Activated T-helper 1 cell treated with anti-CD3 and anti-CD28 coated beads, Interleukin-12 subunit alpha, Interleukin-12 subunit beta, Interleukin-2, Interleukin-4 antibody, amounts not matched to agents 30 ng/mL and 10 ng/mL and 1 ng/mL, durations not matched to agents 14 hours and 24 hours and 36 hours (primary cell): Measurements from ENCODE around the gene EPN1. TPM values are rescaled to one million over a fixed set of nuclear protein-coding genes. Genes with fewer than 3 reads are reported as not detected.

Source experiments
- DNase-seq: peaks from one replicate; pipeline ENCODE4 v3.0.0; 2021; ENCODE audit warnings: low spot score
- H3K27ac Mint-ChIP-seq: one replicate; pipeline ENCODE4 v1.8.0; 2021; ENCODE audit warnings: mild to moderate bottlenecking, mixed read lengths
- H3K27me3 Mint-ChIP-seq: one replicate; pipeline ENCODE4 v1.8.0; 2022; ENCODE audit warnings: mild to moderate bottlenecking, moderate library complexity, mixed read lengths; ENCODE audit not compliant: insufficient read depth
- H3K36me3 Mint-ChIP-seq: one replicate; pipeline ENCODE4 v1.8.0; 2021; ENCODE audit warnings: low read depth, mixed read lengths
- H3K4me1 Mint-ChIP-seq: one replicate; pipeline ENCODE4 v1.8.0; 2021; ENCODE audit warnings: low read depth, mixed read lengths
- H3K4me3 Mint-ChIP-seq: one replicate; pipeline ENCODE4 v1.8.0; 2021; ENCODE audit warnings: mild to moderate bottlenecking, moderate library complexity, mixed read lengths
- H3K9me3 Mint-ChIP-seq: one replicate; pipeline ENCODE4 v1.8.0; 2021; ENCODE audit warnings: mixed read lengths
- intact Hi-C: fragments of 100-400 bp; cut with micrococcal nuclease; formaldehyde crosslinking; loops from one replicate; pipeline ENCODE4 v1.15.1; 2024
- total RNA-seq: library from RNA; stranded (reverse); gene quantifications from 2 replicates; pipeline ENCODE4 v1.2.3, GENCODE V29; 2022

The EPN1 gene
- total RNA-seq, 1 donor from 2014 or later, result 48.3 TPM

DNA sequence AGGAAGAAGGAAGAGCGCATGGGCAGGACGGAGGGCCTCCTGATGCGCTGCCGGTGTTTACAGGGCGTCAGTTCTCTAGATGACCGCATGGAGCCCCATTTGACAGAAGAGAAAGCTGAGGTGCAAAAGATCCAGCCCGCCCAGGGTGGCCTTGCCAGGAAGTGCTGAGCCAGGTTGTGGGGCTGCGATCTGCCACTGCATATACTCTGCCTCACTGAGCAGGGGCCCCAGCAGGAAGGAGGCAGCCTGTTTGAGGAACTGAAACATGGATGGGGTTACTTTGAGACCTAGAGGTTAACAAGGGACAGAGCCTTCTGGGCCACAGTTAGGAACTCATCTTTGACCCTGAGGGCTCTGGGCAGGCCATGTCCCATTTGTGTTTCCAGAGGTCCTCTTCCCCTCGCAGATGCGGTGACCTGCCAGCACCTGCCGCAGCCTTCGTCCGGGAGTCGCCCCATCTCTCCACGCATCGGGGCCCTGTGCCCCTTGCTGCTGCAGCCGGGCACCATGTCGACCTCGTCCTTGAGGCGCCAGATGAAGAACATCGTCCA is 3.2 kb downstream of the EPN1 start:
- intact Hi-C loops, result loop anchor here (5.0 kb wide), 1 partner anchor 444 kb away; the partner anchor contains the start of gene ZNF787
- H3K27me3 Mint-ChIP-seq, result no peaks in the 10 kb centered on the region
- no peak overlapping the region for H3K4me3 Mint-ChIP-seq
- peaks cover 39% of the 10 kb centered on the region for H3K36me3 Mint-ChIP-seq
- H3K9me3 Mint-ChIP-seq, result no peaks in the 10 kb centered on the region
- peaks cover 37% of the 10 kb centered on the region for H3K4me1 Mint-ChIP-seq
- H3K27ac Mint-ChIP-seq, result no peak overlapping the region
- no peak for DNase-seq

DNA sequence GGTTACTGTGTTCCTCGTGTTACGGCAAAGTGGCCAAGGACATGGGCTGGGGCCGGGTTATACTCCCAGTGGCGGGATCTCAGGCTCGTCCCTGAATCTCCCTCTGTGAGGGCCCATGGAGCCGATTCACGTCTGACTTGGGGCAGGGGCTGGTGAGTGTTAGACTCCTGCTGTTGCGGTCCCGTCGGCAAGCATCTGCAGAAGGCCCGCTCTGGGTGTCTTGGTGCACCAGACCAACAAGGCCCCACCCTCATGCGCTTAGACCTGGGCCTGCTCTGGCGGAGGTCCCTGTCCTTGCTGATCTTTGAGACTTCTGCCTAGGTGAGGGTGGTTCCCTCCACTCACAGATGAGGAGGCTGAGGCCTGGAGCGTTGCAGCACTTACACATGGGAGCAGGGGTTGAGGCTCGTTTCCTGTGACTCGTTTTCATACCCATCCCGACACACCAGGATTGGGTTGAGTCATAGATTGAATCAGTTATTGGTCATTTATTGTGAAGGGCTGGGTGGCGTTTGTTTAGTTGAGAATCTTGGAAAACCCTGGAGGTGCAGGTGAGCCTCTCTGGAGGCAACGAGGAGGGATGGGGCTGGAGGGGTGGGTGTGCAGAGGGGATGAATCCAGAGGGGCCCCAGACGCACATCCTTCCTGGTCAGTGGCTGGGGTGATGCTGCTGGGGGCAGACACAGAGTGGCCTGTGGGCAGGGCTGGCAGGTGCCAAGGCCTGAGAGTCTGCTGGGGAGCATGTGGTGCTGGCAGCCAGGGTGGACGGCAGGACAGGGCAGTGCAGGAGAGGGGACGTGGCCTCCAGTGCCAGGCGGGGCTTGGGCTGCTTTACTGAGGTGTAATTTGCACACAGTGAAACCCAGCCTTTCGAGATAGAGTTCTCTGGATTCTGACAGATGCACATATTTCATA is 4.6 kb downstream of the EPN1 start:
- Mint-ChIP-seq H3K36me3 (peaks cover 32% of the 10 kb centered on the region), H3K4me1 (peaks cover 33% of the 10 kb centered on the region), H3K9me3 (no peaks in the 10 kb centered on the region), H3K27me3 (no peaks in the 10 kb centered on the region), H3K4me3 (no peak overlapping the region), H3K27ac (no peak overlapping the region)
- no peak for DNase-seq
- intact Hi-C loops, result loop anchor here (5.0 kb wide), 1 partner anchor 443 kb away; the partner anchor contains the start of gene ZNF787

DNA sequence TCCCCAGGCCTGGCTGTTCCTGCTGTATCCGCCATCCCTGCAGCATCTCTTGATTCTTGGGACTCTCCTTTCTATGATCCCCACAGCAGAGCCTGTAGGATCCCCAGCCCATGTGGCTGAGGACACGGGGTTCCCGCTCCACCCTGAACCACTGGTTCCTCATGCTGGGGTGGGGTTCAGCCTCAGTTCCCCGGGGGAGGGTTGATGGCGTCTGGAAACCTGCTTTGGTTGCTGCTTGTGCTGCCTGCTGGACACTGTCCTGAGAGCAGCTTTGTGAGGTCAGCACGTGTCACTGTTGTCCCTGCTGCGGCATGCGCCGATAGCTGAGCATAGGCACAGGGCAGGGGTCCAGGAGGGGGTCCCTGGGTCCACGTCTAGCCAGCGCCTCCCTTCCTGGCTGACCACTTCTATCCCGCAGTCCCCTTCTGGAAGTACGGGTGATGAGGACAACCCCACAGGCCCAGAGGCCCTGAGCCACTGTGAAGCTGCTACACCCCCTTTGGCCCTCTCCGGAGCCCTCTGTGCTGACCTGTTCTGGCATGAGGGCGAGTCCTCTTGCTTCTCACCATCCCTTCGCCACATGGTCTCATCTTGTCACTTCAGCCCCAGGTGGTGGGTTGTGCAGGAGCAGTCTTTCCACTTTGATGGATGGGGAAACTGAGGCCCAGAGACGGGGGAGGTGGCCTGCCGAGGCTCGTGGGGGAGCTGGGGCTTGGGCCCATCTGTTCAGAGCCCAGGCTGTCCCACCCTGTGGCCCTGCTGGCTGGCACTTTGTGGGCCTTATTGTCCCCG is 5.5 kb downstream of the EPN1 start:
- H3K27me3 Mint-ChIP-seq, result no peaks in the 10 kb centered on the region

DNA sequence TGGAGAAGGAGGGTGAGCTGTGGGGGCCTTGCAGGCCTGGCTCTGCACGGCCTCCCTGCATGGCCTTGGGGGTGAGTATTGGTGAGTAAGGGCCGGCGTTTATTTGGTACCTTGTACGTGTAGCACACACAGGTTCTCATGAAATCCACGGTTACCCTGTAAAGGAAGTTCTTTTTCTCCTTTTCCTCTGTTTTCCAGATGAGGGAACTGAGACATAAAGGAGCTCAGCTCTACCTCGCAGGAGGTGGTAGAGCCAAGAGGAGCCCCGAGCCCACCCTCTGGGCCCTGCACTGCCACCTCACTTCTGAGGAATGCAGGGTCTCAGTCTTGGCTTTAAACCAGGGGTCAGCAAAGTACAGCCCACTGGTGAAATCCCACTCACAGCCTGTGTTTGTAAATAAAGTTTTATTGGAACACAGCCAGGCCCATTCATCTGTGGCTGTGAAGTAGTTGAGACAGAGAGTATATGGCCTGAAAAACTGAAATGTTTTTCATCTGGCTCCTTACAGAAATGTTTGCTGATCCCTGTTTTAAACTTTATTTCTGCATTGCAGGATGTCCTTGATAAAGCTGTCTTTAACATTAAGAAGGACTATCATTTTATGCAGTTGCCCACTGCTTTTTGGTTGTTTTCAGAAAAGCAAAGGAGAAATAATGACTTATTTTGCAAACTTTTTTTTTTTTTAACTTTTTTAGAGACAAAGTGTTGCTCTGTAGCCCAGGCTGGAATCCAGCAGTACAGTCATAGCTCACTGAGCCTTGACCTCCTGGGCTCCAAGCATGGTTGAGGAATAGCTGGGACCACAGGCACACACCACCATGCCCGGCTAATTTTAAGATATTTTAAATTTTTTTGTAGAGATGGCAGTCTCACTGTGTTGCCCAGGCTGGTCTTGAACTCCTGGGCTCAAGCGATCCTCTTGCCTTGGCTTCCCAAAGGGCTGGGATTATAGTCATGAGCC is 6.4 kb downstream of the EPN1 start:
- no peak for DNase-seq
- no peak overlapping the region for H3K27ac Mint-ChIP-seq
- H3K4me1 Mint-ChIP-seq, result peaks cover 23% of the 10 kb centered on the region
- H3K4me3 Mint-ChIP-seq, result no peak overlapping the region
- peaks cover 29% of the 10 kb centered on the region for H3K36me3 Mint-ChIP-seq
- H3K27me3 Mint-ChIP-seq, result no peaks in the 10 kb centered on the region
- intact Hi-C loops, result no loop called here
- H3K9me3 Mint-ChIP-seq, result no peaks in the 10 kb centered on the region

More for the DNA sequence above, 5.5 kb downstream of the EPN1 start:
- H3K4me3 Mint-ChIP-seq, result no peak overlapping the region
- H3K9me3 Mint-ChIP-seq, result no peaks in the 10 kb centered on the region
- intact Hi-C loops, result no loop called here
- no peak for DNase-seq
- no peak overlapping the region for H3K27ac Mint-ChIP-seq
- peaks cover 32% of the 10 kb centered on the region for H3K4me1 Mint-ChIP-seq
- peaks cover 31% of the 10 kb centered on the region for H3K36me3 Mint-ChIP-seq

DNA sequence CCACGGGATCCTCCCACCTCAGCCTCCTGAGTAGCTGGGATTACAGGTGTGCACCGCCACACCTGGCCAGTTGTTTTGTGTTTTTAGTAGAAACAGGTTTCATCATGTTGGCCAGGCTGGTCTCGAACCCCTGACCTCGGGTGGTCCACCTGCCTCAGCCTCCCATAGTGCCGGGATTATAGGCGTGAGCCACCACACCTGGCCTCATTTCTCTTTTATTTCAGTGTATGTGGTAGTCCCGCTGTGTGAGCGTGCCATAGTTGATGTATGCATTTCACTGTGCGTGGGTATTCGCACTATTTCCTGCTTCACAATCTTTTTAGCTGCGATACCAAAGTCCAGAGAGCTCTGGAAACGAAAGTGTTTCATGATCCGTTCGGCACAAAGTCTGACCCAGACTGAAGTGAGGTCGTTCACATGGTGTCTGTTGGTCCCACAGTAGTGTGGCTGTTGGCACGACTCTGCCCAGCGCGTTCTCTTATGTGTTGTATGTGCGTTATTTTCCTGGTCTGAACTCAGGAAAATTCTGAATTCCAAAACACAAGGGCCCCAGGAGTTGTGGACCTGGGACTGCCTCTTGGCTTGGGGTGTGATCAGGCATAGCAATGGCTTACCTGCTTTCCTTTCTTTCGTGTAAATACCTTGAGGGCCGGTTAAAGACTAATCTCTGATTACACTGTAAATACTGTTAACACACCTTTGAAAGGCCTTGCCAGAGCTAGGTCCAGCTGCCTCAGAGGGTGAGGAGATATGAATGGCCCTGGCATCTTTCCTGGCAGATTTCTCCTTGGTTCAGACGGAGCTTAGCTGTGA is 8.6 kb downstream of the EPN1 start:
- Mint-ChIP-seq H3K4me3 (no peak overlapping the region), H3K36me3 (peaks cover 16% of the 10 kb centered on the region), H3K4me1 (peaks cover 6% of the 10 kb centered on the region), H3K27ac (no peak overlapping the region), H3K9me3 (no peaks in the 10 kb centered on the region), H3K27me3 (no peaks in the 10 kb centered on the region)
- no peak for DNase-seq
- intact Hi-C loops, result no loop called here

DNA sequence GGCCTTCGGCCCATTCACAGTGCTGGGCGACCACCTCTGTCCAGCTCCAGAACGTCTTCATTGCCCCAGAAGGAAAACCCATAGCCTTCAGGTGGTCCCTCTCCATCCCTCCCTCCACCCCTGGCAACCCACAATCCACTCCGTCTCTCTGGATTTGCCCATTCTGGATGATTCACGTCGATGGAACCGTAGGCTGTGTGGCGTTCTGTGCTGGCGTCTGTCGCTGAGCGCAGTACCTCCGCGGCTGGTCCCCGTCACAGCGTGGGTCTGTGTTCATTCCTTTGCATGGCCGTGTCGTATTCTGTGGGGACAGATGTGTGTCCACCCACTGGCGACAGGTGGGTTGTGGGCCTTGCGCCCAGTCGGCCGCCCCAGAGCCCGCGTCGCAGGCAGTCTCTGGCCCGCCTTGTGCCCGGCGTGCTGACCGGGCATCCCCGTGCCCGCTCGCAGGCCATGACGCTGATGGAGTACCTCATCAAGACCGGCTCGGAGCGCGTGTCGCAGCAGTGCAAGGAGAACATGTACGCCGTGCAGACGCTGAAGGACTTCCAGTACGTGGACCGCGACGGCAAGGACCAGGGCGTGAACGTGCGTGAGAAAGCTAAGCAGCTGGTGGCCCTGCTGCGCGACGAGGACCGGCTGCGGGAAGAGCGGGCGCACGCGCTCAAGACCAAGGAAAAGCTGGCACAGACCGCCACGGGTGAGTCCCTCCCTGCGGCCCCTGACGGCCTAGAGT is 10.1 kb downstream of the EPN1 start:
- Mint-ChIP-seq H3K9me3 (no peaks in the 10 kb centered on the region), H3K4me3 (no peak overlapping the region), H3K27ac (no peak overlapping the region), H3K36me3 (peaks cover 6% of the 10 kb centered on the region), H3K27me3 (no peaks in the 10 kb centered on the region), H3K4me1 (no peaks in the 10 kb centered on the region)
- intact Hi-C loops, result no loop called here
- DNase-seq, result no peak

DNA sequence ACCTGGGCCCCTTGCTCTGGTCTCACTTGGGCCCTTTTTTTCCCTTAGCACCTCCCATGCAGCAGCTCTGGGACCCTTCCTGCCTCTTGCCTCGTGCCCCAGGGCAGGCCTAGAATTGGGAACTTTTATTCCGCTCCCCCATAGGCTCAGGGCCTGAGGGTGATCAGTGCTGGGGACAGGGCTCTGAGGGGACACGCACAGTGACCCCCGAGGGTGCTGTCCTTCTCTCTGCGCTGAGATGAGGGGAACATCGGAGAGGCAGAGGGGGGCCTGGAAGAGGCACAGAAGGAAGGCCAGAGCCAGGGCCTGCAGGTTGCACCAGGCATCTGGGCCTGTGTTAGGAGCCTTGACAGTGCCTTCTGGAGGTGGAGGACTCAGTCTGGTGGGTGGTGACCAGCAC is 10.8 kb downstream of the EPN1 start:
- intact Hi-C loops, result no loop called here
- no peak for DNase-seq
- no peaks in the 10 kb centered on the region for H3K4me1 Mint-ChIP-seq
- H3K36me3 Mint-ChIP-seq, result peaks cover 6% of the 10 kb centered on the region
- H3K27me3 Mint-ChIP-seq, result no peaks in the 10 kb centered on the region
- H3K4me3 Mint-ChIP-seq, result no peak overlapping the region
- no peak overlapping the region for H3K27ac Mint-ChIP-seq
- no peaks in the 10 kb centered on the region for H3K9me3 Mint-ChIP-seq

DNA sequence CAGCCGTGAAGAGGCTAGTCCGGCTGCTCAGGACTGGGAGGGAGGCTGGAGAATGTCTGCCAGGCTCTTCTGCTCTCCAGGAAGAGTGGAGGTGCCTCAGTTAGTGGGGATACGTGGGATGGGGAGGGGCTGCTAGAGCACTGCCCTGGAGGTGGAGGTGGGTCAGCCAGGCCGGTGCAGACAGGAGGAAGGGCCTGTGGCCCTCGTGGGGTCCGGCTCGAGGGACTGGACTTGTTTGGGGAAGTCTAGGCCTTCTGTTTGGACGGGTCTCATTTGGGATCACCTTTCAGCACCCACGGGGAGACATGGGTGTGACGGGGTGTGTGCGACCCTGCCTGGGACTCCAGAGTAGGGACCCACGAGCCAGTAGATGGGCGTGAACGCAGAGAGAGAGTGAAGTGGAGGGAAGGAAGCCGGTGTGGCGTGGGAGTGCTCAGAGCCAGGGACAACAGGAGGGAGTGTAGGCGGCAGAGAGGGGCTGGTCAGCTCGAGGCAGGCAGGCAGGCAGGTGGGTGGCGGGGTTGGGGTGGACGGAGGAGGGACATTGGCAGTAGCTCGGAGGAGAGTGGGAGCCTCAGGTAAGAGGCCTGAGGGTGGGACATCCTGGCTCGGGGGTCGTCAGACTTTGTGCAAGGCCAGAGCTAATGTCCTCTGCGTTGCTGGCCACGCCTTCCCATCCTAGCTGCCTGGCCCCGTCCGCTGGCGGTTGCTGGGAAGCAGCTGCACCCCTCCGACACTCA is 11.5 kb downstream of the EPN1 start:
- no peak overlapping the region for H3K4me3 Mint-ChIP-seq
- no peak for DNase-seq
- H3K27ac Mint-ChIP-seq, result no peak overlapping the region
- peaks cover 6% of the 10 kb centered on the region for H3K36me3 Mint-ChIP-seq
- intact Hi-C loops, result no loop called here
- no peaks in the 10 kb centered on the region for H3K4me1 Mint-ChIP-seq
- no peaks in the 10 kb centered on the region for H3K9me3 Mint-ChIP-seq
- no peaks in the 10 kb centered on the region for H3K27me3 Mint-ChIP-seq

DNA sequence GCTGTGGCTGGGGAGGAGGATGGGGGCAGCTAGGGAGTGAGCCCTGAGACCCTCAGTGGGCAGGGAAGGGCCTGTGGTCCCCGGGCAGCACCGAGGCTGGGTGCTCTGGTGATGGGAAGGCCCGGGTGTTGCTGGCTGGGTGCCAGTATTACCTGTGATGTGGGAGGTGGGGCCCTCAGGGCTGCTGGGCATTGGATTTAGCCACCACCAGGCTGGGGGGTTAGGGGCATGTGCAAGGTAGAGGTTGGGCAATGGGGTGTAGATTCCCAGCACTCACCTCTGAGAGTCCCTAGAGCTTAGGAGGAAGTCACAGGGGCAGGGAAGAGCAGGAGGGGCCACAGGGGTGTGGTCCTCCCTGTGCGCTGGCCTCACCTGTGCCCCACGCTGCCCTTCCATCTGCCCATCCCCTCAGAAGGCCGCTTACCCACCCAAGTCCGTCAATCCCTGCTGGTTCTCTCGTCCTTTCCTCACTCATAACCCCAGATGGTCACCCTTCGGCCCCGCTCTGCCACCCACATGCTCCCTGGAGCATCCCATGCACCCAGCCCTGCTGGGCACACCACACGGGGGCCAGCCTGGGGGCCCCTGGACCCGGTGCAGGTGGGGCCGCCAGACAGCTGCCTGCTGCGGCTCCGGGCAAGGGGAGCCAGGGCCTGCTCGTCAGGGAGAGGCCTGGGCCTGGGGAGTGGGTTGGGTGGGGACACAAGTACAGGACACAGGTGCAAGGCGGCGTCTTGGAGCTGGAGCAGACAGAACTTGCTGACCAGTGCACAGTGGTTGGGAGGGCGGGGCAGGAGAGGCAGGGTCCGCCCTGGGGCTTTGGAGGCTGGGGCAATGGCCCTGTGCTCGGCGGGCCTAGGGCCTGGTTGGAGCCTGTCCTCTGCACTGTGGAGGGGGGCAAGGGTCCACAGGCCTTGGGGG is 12.5 kb downstream of the EPN1 start:
- Mint-ChIP-seq H3K4me3 (no peak overlapping the region), H3K27ac (no peak overlapping the region), H3K36me3 (peaks cover 6% of the 10 kb centered on the region), H3K27me3 (no peaks in the 10 kb centered on the region), H3K9me3 (no peaks in the 10 kb centered on the region), H3K4me1 (no peaks in the 10 kb centered on the region)
- intact Hi-C loops, result no loop called here
- no peak for DNase-seq
